Measurements from ENCODE around the gene LSS. TPM values are rescaled to one million over a fixed set of nuclear protein-coding genes. Genes with fewer than 3 reads are reported as not detected.

The LSS gene
- total RNA-seq, 4 donors from 2014 or later = 55.5 to 131 (median 115) TPM

- 68 to 89% methylated on average over 4 of the region's 4 CpGs for WGBS, 2 donors
- Histone ChIP-seq H3K9me3 (no peaks in the 10 kb centered on the region), H3K36me3 (no peaks in the 10 kb centered on the region), H3K4me3 (no peak overlapping the region), H3K27ac (no peak overlapping the region), H3K4me1 (peaks cover 0 to 14% (median 0%) of the 10 kb centered on the region in 3 donors), H3K27me3 (peaks cover 0 to 45% (median 0%) of the 10 kb centered on the region in 4 donors)
- intact Hi-C loops (cut with DNase I) = no loop called here
- TF ChIP-seq, protein P1, sequence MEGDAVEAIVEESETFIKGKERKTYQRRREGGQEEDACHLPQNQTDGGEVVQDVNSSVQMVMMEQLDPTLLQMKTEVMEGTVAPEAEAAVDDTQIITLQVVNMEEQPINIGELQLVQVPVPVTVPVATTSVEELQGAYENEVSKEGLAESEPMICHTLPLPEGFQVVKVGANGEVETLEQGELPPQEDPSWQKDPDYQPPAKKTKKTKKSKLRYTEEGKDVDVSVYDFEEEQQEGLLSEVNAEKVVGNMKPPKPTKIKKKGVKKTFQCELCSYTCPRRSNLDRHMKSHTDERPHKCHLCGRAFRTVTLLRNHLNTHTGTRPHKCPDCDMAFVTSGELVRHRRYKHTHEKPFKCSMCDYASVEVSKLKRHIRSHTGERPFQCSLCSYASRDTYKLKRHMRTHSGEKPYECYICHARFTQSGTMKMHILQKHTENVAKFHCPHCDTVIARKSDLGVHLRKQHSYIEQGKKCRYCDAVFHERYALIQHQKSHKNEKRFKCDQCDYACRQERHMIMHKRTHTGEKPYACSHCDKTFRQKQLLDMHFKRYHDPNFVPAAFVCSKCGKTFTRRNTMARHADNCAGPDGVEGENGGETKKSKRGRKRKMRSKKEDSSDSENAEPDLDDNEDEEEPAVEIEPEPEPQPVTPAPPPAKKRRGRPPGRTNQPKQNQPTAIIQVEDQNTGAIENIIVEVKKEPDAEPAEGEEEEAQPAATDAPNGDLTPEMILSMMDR (IDR thresholded peaks at IDR 0.05) = no peak
- no peak for TF ChIP-seq POLR2A (IDR thresholded peaks at IDR 0.05)
- no peak for DNase-seq
Measured at GRCh38 chr21:46163380-46163779, 65.2 kb downstream of the LSS start.

DNA sequence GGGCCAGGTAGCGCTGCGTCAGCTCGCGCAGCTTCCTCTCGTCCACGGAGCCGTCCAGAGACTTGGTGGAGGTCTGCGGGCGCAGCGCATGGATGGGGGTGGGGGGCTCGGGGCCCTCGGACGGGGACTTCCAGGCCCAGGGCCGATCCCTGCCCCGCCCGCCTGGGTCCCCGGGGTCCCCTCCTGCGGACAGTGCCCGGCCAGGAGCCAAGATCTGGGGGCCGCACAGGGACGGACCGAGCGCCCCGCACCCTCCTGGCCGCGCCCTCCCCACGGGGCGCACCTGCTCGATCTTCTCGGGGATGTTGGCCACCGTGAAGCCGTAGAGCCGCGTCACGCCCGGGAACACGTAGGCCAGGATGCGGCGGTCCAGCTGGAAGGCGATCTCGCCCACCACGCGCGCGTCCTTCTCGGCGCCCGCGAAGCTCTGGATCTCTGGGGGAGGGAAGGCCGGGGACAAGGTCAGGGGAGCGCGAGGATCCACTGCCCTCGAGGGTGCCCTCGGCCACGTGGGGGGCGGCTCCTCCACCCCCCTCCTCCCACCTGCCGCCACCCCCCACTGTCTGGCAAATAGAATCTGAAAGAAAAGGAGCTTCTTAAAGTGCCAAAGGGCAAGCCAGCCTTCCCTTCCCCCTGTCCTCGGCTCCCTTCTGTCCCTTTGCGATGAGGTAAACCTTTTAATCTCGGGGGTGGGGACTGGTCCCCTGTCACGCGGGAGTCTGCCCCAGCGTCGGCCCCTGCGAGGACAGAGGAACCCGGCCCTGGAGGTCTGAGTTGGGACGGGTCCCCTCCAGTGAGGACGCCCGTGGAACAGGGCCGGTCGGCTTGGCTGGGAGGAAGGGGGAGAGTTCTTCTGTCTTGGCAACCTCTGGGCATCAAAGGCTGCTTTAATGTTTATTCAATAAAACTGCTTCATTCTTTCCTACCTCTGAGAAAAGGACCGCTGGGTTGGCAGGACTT, 66.7 kb downstream of the LSS start:
- DNase-seq = no peak
- Histone ChIP-seq H3K27ac (no peak overlapping the region), H3K9me3 (no peaks in the 10 kb centered on the region), H3K4me1 (peaks cover 0 to 14% (median 0%) of the 10 kb centered on the region in 3 donors), H3K27me3 (peaks cover 0 to 45% (median 0%) of the 10 kb centered on the region in 4 donors), H3K36me3 (no peaks in the 10 kb centered on the region), H3K4me3 (peak overlapping the region in 2 of 4 donors; percentile 21 to 25)
- no peak for TF ChIP-seq POLR2A (IDR thresholded peaks at IDR 0.05)
- TF ChIP-seq, protein P1 (IDR thresholded peaks at IDR 0.05) = no peak
- 80 to 92% methylated on average over 1 to 35 of the region's 72 CpGs for WGBS, 2 donors
- intact Hi-C loops (cut with DNase I) = no loop called here

- H3K27ac ChIP-seq = no peak overlapping the region
- DNase-seq = no peak
- intact Hi-C loops (cut with DNase I) = no loop called here
- no peaks in the 10 kb centered on the region for H3K36me3 ChIP-seq
- peak overlapping the region in 2 of 4 donors; percentile 21 to 25 for H3K4me3 ChIP-seq
- peaks cover 0 to 44% (median 0%) of the 10 kb centered on the region in 4 donors for H3K27me3 ChIP-seq
- peaks cover 0 to 14% (median 0%) of the 10 kb centered on the region in 3 donors for H3K4me1 ChIP-seq
- TF ChIP-seq, protein P1 (IDR thresholded peaks at IDR 0.05) = no peak
- no peak for TF ChIP-seq POLR2A (IDR thresholded peaks at IDR 0.05)
- H3K9me3 ChIP-seq = no peaks in the 10 kb centered on the region
- WGBS, 2 donors = 80 to 100% methylated on average over 2 to 4 of the region's 72 CpGs
Measured at GRCh38 chr21:46160907-46161632, 67.5 kb downstream of the LSS start.

- DNase-seq = no peak
Measured at GRCh38 chr21:46160657-46160906, 68.0 kb downstream of the LSS start.

More at GRCh38 chr21:46160657-46160906, 68.0 kb downstream of the LSS start:
- intact Hi-C loops (cut with DNase I) = no loop called here
- Histone ChIP-seq H3K36me3 (no peaks in the 10 kb centered on the region), H3K27ac (no peak overlapping the region), H3K4me3 (no peak overlapping the region), H3K27me3 (peaks cover 0 to 39% (median 0%) of the 10 kb centered on the region in 4 donors), H3K9me3 (no peaks in the 10 kb centered on the region), H3K4me1 (peaks cover 0 to 14% (median 0%) of the 10 kb centered on the region in 3 donors)
- TF ChIP-seq, protein P1 (IDR thresholded peaks at IDR 0.05) = no peak
- WGBS, 2 donors = 100% methylated on average over 2 of the region's 22 CpGs; no CpG with 5 or more reads in 1 of the 2 donors
